Adrenal gland (tissue), 12 donors: ENCODE results near the gene CMTR1. TPM values are rescaled to one million over a fixed set of nuclear protein-coding genes. Genes with fewer than 3 reads are reported as not detected.

ENCODE experiments used
- DNase-seq, 7 donors: peaks; one replicate each; pipeline ENCODE4 v3.0.0-alpha.2; 2019 to 2020
- H3K27ac ChIP-seq, 5 donors: fragments of 200-600 bp; sonication (generic) in 4 of 5; 1 replicate in 3 of 5; 2 replicates in 2 of 5; pipeline versions ENCODE4 v1.5.1 to v1.8.0; 2016 to 2020; ENCODE audit warnings: mild to moderate bottlenecking in 1 of 5
- H3K27me3 ChIP-seq: fragments of 200-600 bp; 2 replicates; pipeline ENCODE4 v1.8.0; 2021
- H3K36me3 ChIP-seq, 2 donors: fragments of 200-600 bp; replicated peaks in 1 of 2; 1 replicate in 1 of 2; 2 replicates in 1 of 2; pipeline versions ENCODE4 v1.5.1 to v1.8.0; 2018 to 2022
- H3K4me1 ChIP-seq, 2 donors: fragments of 200-600 bp; replicated peaks in 1 of 2; 1 replicate in 1 of 2; 2 replicates in 1 of 2; pipeline versions ENCODE4 v1.5.1 to v1.8.0; 2018 to 2021
- H3K4me3 ChIP-seq, 4 donors: fragments of 200-600 bp; sonication (generic) in 3 of 4; one replicate each; pipeline ENCODE4 v1.5.1; 2016 to 2018
- H3K9me3 ChIP-seq, 3 donors: fragments of 200-600 bp; sonication (generic) in 1 of 3; replicated peaks in 1 of 3; 1 replicate in 2 of 3; 2 replicates in 1 of 3; pipeline versions ENCODE4 v1.5.1 to v1.8.0; 2016 to 2021
- CTCF ChIP-seq, 6 experiments: fragments of 450-650 bp in 4 of 6; fragments of 200-600 bp in 2 of 6; sonication (generic) in 1 of 6; IDR thresholded peaks; 1 replicate in 5 of 6; 2 replicates in 1 of 6; pipeline versions ENCODE4 v1.5.1 to v1.8.0; 2016 to 2021; ENCODE audit warnings: antibody characterized with exemption in 6 of 6, mild to moderate bottlenecking in 2 of 6, moderate library complexity in 1 of 6
- POLR2A ChIP-seq, 2 donors: fragments of 450-650 bp; IDR thresholded peaks; one replicate each; pipeline ENCODE4 v1.6.1; 2017; ENCODE audit warnings: antibody characterized with exemption in 2 of 2, mild to moderate bottlenecking in 2 of 2, moderate library complexity in 1 of 2
- WGBS, 4 donors: extraction: QIAGEN DNeasy Blood & Tissue Kit in 2 of 4; methylation state at CpG; one replicate each; pipeline versions ENCODE4 v1.1.5 to v1.1.7; 2013 to 2017; 5-methylcytosine and 5-hydroxymethylcytosine counted together
- intact Hi-C, 2 donors: fragments of 100-400 bp; cut with DNase I; formaldehyde crosslinking; loops; one replicate each; pipeline versions ENCODE4 v1.14.1 to v1.15.0; 2022 to 2023
- polyA plus RNA-seq, 3 donors: library from polyadenylated mRNA; stranded (reverse); fragments of 200-250 nt in 2 of 3; fragments of 350-450 nt in 1 of 3; fragmentation: Illumina TruSeq in 1 of 3; extraction: RNeasy Lipid Tissue Mini Kit (QIAGEN cat#74804) in 1 of 3; gene quantifications; one replicate each; pipeline ENCODE4 v1.2.3, GENCODE V29; 2013 to 2014
- total RNA-seq, 9 donors: library from RNA; depleted of rRNA in 4 of 9; stranded (reverse); fragments of >200 nt in 4 of 9; fragments of 120-200 nt in 1 of 9; fragmentation: NEBNext Ultra II Directional in 1 of 9; extraction: Animal tissue kit (Norgen Biotek cat#: 25700) in 1 of 9; gene quantifications; one replicate each; pipeline versions ENCODE4 v1.1.0 to v1.2.4, GENCODE V29; 2013 to 2023
- donor health status: healthy with polysubstance abuse.
- donor health status: Bipolar disorder and iron deficiency.
- donor health status: DM: yes; HTN: yes; CAD: no.
- donor health status: DM: no; HTN: no; CAD: no.
- donor health status: DM: no; HTN: no; CAD: no.
- donor health status: DM: yes; HTN: yes; CAD: no.

The CMTR1 gene
- total and polyA plus RNA-seq, 12 donors, result 21.0 to 48.1 (median 31.9) TPM

DNA sequence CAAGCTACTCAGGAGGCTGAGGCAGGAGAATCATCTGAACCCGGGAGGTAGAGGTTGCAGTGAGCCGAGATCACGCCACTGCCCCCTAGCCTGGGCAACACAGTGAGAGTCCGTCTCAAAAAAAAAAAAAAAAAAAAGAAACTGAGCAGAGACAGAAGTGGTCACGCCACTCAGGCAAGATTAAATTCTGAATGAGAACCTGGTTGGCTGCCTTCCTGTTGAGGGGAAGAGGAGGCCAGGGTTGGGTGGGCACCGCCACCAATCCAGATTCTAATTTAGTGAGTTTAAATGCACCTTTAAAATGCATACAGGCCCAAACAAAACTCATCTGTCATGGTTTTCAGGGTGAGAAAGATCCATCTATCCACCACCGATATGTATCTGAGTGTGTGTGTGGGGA lies 90.4 kb downstream of the CMTR1 start:
- H3K27me3 ChIP-seq, result no peaks in the 10 kb centered on the region
- no peaks in the 10 kb centered on the region for H3K9me3 ChIP-seq
- no peak overlapping the region for H3K4me3 ChIP-seq
- no peak for DNase-seq
- intact Hi-C loops, result no loop called here
- 71 to 86% (median 81%) methylated on average over 7 of the region's 7 CpGs for WGBS, 4 donors
- TF ChIP-seq POLR2A (IDR thresholded peaks at IDR 0.05), result no peak
- no peaks in the 10 kb centered on the region for H3K4me1 ChIP-seq
- no peak overlapping the region for H3K27ac ChIP-seq
- no peaks in the 10 kb centered on the region for H3K36me3 ChIP-seq

- no peaks in the 10 kb centered on the region for H3K27me3 ChIP-seq
- no peak overlapping the region for H3K4me3 ChIP-seq
- WGBS, 4 donors, result 63 to 75% (median 70%) methylated on average over 18 to 19 of the region's 19 CpGs
- H3K9me3 ChIP-seq, result no peaks in the 10 kb centered on the region
- no peak overlapping the region for H3K27ac ChIP-seq
- no peaks in the 10 kb centered on the region for H3K36me3 ChIP-seq
- no peak for TF ChIP-seq POLR2A (IDR thresholded peaks at IDR 0.05)
- DNase-seq, result no peak
- intact Hi-C loops, result no loop called here
- no peaks in the 10 kb centered on the region for H3K4me1 ChIP-seq
Observed at GRCh38 chr6:37524025-37524969, 91.3 kb downstream of the CMTR1 start.

- no peaks in the 10 kb centered on the region for H3K27me3 ChIP-seq
Observed at GRCh38 chr6:37524970-37525318, 91.9 kb downstream of the CMTR1 start.

DNA sequence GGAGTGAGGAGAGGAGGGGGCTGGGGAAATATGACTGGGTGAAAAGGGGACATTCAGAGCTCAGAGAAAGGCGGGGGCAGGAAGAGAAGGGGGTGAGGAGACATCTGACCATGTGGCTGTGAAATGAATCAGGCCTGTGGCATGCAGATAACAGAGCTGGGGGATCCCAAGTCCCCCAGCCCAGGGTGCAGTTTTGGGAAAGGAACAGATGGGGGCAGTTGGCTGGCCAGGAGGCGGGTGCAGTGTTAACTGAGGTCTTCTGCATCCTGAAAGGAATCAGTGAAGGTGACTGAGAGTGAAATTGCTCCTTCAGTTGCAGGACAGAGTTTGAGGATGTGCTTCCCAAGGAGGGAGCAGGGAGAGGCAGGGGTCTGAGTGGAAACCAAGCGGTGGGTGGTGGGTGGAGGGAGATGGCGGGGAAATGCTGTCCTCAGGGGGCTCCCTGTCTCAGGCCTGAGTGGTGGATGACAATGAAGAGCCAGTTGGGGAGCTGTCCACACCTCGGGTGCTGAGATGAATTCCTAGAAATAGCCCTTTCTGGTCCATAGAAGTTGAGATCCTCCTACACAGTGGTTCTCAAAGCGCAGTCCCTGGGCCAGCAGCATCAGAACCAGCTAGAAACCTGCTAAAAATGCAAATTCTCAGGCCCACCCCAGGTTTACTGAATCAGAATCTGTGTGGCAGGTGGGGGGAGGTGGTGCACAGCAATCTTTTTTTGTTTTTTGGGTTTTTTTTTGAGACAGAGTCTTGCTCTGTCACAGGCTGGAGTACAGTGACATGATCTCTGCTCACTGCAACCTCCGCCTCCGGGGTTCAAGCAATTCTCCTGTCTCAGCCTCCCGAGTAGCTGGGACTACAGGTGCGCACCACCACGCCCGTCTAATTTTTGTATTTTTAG lies 92.7 kb downstream of the CMTR1 start:
- TF ChIP-seq CTCF (IDR thresholded peaks at IDR 0.05), result no peak
- no peak for TF ChIP-seq POLR2A (IDR thresholded peaks at IDR 0.05)
- WGBS, 4 donors, result 62 to 75% (median 67%) methylated on average over 11 to 12 of the region's 12 CpGs
- no peak for DNase-seq
- no peaks in the 10 kb centered on the region for H3K27me3 ChIP-seq
- H3K4me1 ChIP-seq, result no peaks in the 10 kb centered on the region
- H3K9me3 ChIP-seq, result no peaks in the 10 kb centered on the region
- H3K4me3 ChIP-seq, result no peak overlapping the region
- no peaks in the 10 kb centered on the region for H3K36me3 ChIP-seq
- no peak overlapping the region for H3K27ac ChIP-seq
- intact Hi-C loops, result no loop called here

More at GRCh38 chr6:37524970-37525318, 91.9 kb downstream of the CMTR1 start:
- H3K4me1 ChIP-seq, result no peaks in the 10 kb centered on the region
- intact Hi-C loops, result no loop called here
- H3K9me3 ChIP-seq, result no peaks in the 10 kb centered on the region
- no peaks in the 10 kb centered on the region for H3K36me3 ChIP-seq
- no peak for TF ChIP-seq POLR2A (IDR thresholded peaks at IDR 0.05)
- TF ChIP-seq CTCF (IDR thresholded peaks at IDR 0.05), result no peak
- no peak for DNase-seq
- no peak overlapping the region for H3K27ac ChIP-seq
- H3K4me3 ChIP-seq, result no peak overlapping the region
- WGBS, 4 donors, result 82 to 98% (median 86%) methylated on average over 4 of the region's 4 CpGs

DNA sequence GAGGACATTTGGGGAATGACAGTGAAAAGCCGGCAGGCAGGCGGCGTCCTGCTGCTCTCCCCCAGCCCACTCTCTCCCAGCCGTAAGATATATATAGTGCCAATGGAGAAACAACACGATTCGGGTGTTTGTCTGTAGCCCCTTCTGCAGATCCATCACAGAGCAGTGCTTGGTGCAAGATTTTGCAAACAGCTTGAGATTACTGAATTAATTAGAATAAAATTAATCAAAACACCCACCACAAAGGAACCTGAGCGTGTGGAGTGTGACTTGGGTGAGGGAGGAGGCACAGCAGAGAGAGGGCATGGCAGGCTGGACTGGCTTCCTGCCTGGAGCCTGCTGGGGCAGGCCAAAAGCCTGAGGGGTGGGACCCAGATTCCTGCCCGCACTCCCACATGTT lies 95.5 kb downstream of the CMTR1 start:
- intact Hi-C loops, result no loop called here
- Histone ChIP-seq H3K9me3 (no peaks in the 10 kb centered on the region), H3K4me1 (no peaks in the 10 kb centered on the region), H3K27me3 (no peaks in the 10 kb centered on the region), H3K4me3 (no peak overlapping the region), H3K36me3 (no peaks in the 10 kb centered on the region), H3K27ac (no peak overlapping the region)
- 46 to 58% (median 51%) methylated on average over 8 of the region's 8 CpGs for WGBS, 4 donors
- no peak for DNase-seq
- TF ChIP-seq POLR2A (IDR thresholded peaks at IDR 0.05), result no peak
- no peak for TF ChIP-seq CTCF (IDR thresholded peaks at IDR 0.05)
